K562 (cell line): ENCODE data around the gene NPB. TPM values are rescaled to one million over a fixed set of nuclear protein-coding genes. Genes with fewer than 3 reads are reported as not detected.
A peak's percentile ranks its signal among the peaks of the same experiment; 100 is the strongest.

ENCODE experiments used
- ATAC-seq: fragments of 200-7000 bp; cut with Tn5 transposase; 3 replicates; pipeline ENCODE4 v1.9.1; 2020; ENCODE audit warnings: moderate library complexity
- BruUV-seq: library from RNA; stranded (reverse); fragments of 400-500 nt; replicated peaks from 2 replicates; lab custom pipeline; 2021; lab: Mats Ljungman, UMichigan
- CTCF ChIA-PET: fragments of 300-600 bp; formaldehyde crosslinking; extraction: SDS; loops from one replicate; lab custom pipeline; 2021; ENCODE audit warnings: low intra/inter-chr PET ratio; lab: Yijun Ruan, JAX
- POLR2A ChIA-PET: fragments of 300-600, 350-650 bp; sonication (Branson Sonifier 250); formaldehyde crosslinking; extraction: SDS; loops from one replicate; lab custom pipeline; 2021; ENCODE audit warnings: antibody characterized with exemption, inconsistent platforms; lab: Yijun Ruan, JAX
- DNase-seq, 4 experiments: peaks; one replicate each; pipeline versions ENCODE4 v3.0.0 to v3.0.0-alpha.2; 2011 to 2018; ENCODE audit warnings: low spot score in 3 of 4, mixed read lengths in 3 of 4; ENCODE audit errors: extremely low read depth in 1 of 4
- FAIRE-seq: peaks from 2 replicates; lab custom pipeline; 2011; peaks lifted over from hg19 to GRCh38; lab: Jason Lieb, UNC
- H2AFZ ChIP-seq: 2 replicates; pipeline ENCODE4 v1.6.0; 2011; ENCODE audit warnings: low read depth, low read length, control low read depth, inconsistent platforms
- H3K27ac ChIP-seq: fragments of 200-600 bp; 3 replicates; pipeline ENCODE4 v1.8.0; 2011; ENCODE audit warnings: low read depth, mild to moderate bottlenecking, control low read depth, inconsistent platforms, low read length, moderate library complexity, mixed read lengths; ENCODE audit errors: extremely low read depth
- H3K27me3 ChIP-seq, 2 experiments: fragments of 300-600 bp in 1 of 2; 2 replicates in 1 of 2; 3 replicates in 1 of 2; pipeline versions ENCODE4 v1.6.0 to v1.8.0; 2011; ENCODE audit warnings: inconsistent platforms in 2 of 2, low read length in 2 of 2, mild to moderate bottlenecking in 1 of 2, mixed read lengths in 1 of 2, moderate library complexity in 1 of 2; ENCODE audit not compliant: control insufficient read depth in 2 of 2, insufficient read depth in 2 of 2
- H3K36me3 ChIP-seq: fragments of 300-600 bp; 3 replicates; pipeline ENCODE4 v1.8.0; 2011; ENCODE audit warnings: mild to moderate bottlenecking, low read length, inconsistent platforms; ENCODE audit not compliant: control insufficient read depth, insufficient read depth
- H3K4me1 ChIP-seq, 2 experiments: fragments of 200-600 bp in 1 of 2; replicated peaks in 1 of 2; 2 replicates in 1 of 2; 3 replicates in 1 of 2; pipeline versions ENCODE4 v1.5.1 to v1.8.0; 2011; ENCODE audit warnings: inconsistent platforms in 2 of 2, low read length in 2 of 2, mild to moderate bottlenecking in 1 of 2, mixed read lengths in 1 of 2, moderate library complexity in 1 of 2; ENCODE audit not compliant: control insufficient read depth in 2 of 2, insufficient read depth in 2 of 2
- H3K4me2 ChIP-seq: 2 replicates; pipeline ENCODE4 v1.6.1; 2011; ENCODE audit warnings: low read length, control low read depth, inconsistent platforms, mixed read lengths; ENCODE audit not compliant: insufficient read depth
- H3K4me3 ChIP-seq: fragments of 200-600 bp; sonication (generic), shearing (Covaris generic); 2 replicates; pipeline ENCODE4 v1.5.1; 2016; ENCODE audit warnings: control low read depth, inconsistent platforms
- H3K79me2 ChIP-seq: fragments of 200-600 bp; 3 replicates; pipeline ENCODE4 v1.8.0; 2011; ENCODE audit warnings: low read length, inconsistent platforms; ENCODE audit not compliant: control insufficient read depth, insufficient read depth
- H3K9ac ChIP-seq, 2 experiments: 2 replicates each; pipeline versions ENCODE4 v1.6.0 to v1.6.1; 2011; ENCODE audit warnings: low read depth in 2 of 2, low read length in 2 of 2, control low read depth in 1 of 2, inconsistent platforms in 1 of 2, mild to moderate bottlenecking in 1 of 2, mixed read lengths in 1 of 2; ENCODE audit not compliant: insufficient read depth in 1 of 2
- H3K9me1 ChIP-seq: one replicate; pipeline ENCODE4 v1.6.0; 2011; ENCODE audit warnings: inconsistent platforms, mild to moderate bottlenecking, low read length, moderate library complexity; ENCODE audit not compliant: control insufficient read depth, insufficient read depth
- H3K9me3 ChIP-seq: replicated peaks from 2 replicates; pipeline ENCODE4 v1.5.1; 2011; ENCODE audit warnings: low read depth, low read length, inconsistent platforms; ENCODE audit not compliant: control insufficient read depth, insufficient read depth
- H4K20me1 ChIP-seq: replicated peaks from 2 replicates; pipeline ENCODE4 v1.6.1; 2011; ENCODE audit warnings: low read length, inconsistent platforms, mixed read lengths; ENCODE audit not compliant: control insufficient read depth, insufficient read depth
- CBFA2T3 ChIP-seq: fragments of 450-650 bp; IDR thresholded peaks from 2 replicates; pipeline ENCODE4 v1.6.1; 2017
- CBFB ChIP-seq: sonication (generic); formaldehyde crosslinking; IDR thresholded peaks from 2 replicates; pipeline ENCODE4 v1.4.0; 2020; ENCODE audit warnings: mild to moderate bottlenecking, missing genetic modification reagents
- CCNT2 ChIP-seq: IDR thresholded peaks from 2 replicates; pipeline ENCODE4 v1.6.1; 2011; ENCODE audit warnings: borderline replicate concordance, low read depth, mild to moderate bottlenecking, moderate library complexity, mixed read lengths, low read length; ENCODE audit not compliant: insufficient read length; ENCODE audit errors: extremely low read depth
- CREB1 ChIP-seq, 2 experiments: sonication (generic) in 1 of 2; formaldehyde crosslinking in 1 of 2; IDR thresholded peaks; 2 replicates each; pipeline versions ENCODE4 v1.6.1 to v1.8.0; 2012 to 2022; ENCODE audit warnings: inconsistent platforms in 1 of 2, mild to moderate bottlenecking in 1 of 2, missing genetic modification reagents in 1 of 2, moderate library complexity in 1 of 2
- E2F4 ChIP-seq: sonication (generic); formaldehyde crosslinking; IDR thresholded peaks from 2 replicates; pipeline ENCODE4 v1.8.0; 2022; ENCODE audit warnings: mild to moderate bottlenecking, low read depth, missing genetic modification reagents
- FUS ChIP-seq: fragments of 200-400 bp; formaldehyde crosslinking; optimal IDR thresholded peaks from 2 replicates; pipeline ENCODE3; 2017; ENCODE audit warnings: low read depth, low read length
- HNRNPLL ChIP-seq: fragments of 200-400 bp; formaldehyde crosslinking; IDR thresholded peaks from 2 replicates; pipeline ENCODE4 v1.6.1; 2017; ENCODE audit warnings: low read length, low read depth, mild to moderate bottlenecking; ENCODE audit not compliant: poor library complexity, severe bottlenecking
- NCOR1 ChIP-seq: fragments of 450-650 bp; IDR thresholded peaks from 2 replicates; pipeline ENCODE4 v1.6.1; 2016; ENCODE audit warnings: mild to moderate bottlenecking, moderate library complexity
- NRF1 ChIP-seq, 2 experiments: fragments of 450-650 bp; IDR thresholded peaks in 1 of 2; conservative IDR thresholded peaks in 1 of 2; 2 replicates each; pipeline ENCODE4 v1.6.1; 2014; ENCODE audit warnings: mild to moderate bottlenecking in 2 of 2
- RNF219 ChIP-seq: fragments of 250-450 bp; sonication (Bioruptor Pico); IDR thresholded peaks from 2 replicates; pipeline ENCODE4 v1.5.0; 2022; ENCODE audit warnings: mild to moderate bottlenecking
- TAF15 ChIP-seq: fragments of 200-400 bp; formaldehyde crosslinking; IDR thresholded peaks from 2 replicates; pipeline ENCODE4 v1.6.1; 2017; ENCODE audit warnings: mild to moderate bottlenecking, low read depth, low read length, moderate library complexity
- THRAP3 ChIP-seq: fragments of 450-650 bp; IDR thresholded peaks from 2 replicates; pipeline ENCODE4 v1.6.1; 2016; ENCODE audit warnings: mild to moderate bottlenecking, inconsistent platforms, borderline replicate concordance
- ZBTB17 ChIP-seq: fragments of 450-650 bp; formaldehyde crosslinking; IDR thresholded peaks from 2 replicates; pipeline ENCODE4 v1.4.0; 2020; ENCODE audit warnings: mild to moderate bottlenecking
- ZFP91 ChIP-seq: sonication (generic); formaldehyde crosslinking; IDR thresholded peaks from 2 replicates; pipeline ENCODE4 v1.8.0; 2022; ENCODE audit warnings: mild to moderate bottlenecking, missing genetic modification reagents
- ZNF174 ChIP-seq: fragments of 250-450 bp; sonication (Bioruptor Pico); IDR thresholded peaks from 2 replicates; pipeline ENCODE4 v1.4.0; 2020; ENCODE audit warnings: mild to moderate bottlenecking
- ZNF77 ChIP-seq: fragments of 250-450 bp; sonication (Bioruptor Pico); IDR thresholded peaks from 2 replicates; pipeline ENCODE4 v1.5.0; 2020
- WGBS: fragments of 100-300 bp; shearing (Covaris generic); methylation state at CpG from one replicate; pipeline ENCODE4 v1.1.6; 2016; ENCODE audit warnings: low coverage, mixed read lengths; ENCODE audit not compliant: insufficient coverage; ENCODE audit errors: missing lambda C conversion rate; 5-methylcytosine and 5-hydroxymethylcytosine counted together
- in situ Hi-C: fragments of 300-500 bp; cut with MboI; formaldehyde crosslinking; loops from 4 replicates; pipeline ENCODE4 v1.15.0; 2018; ENCODE audit warnings: inconsistent platforms, mixed read lengths
- intact Hi-C: fragments of 100-400 bp; cut with micrococcal nuclease; formaldehyde crosslinking; loops from 2 replicates; pipeline ENCODE4 v1.14.2; 2022
- polyA plus RNA-seq, 8 experiments: library from polyadenylated mRNA; depleted of rRNA in 4 of 8; stranded (reverse) in 5 of 8; unstranded in 3 of 8; fragments of >200 nt; fragmentation: Nextera tagmentation in 2 of 8; fragmentation: Illumina TruSeq in 1 of 8; extraction: Ambion mirVana in 2 of 8; extraction: Trizol in 1 of 8; gene quantifications; 2 replicates each; pipeline versions ENCODE4 v1.2.1 to v1.2.3, GENCODE V29; 2011 to 2014; ENCODE audit warnings: inconsistent platforms in 1 of 8, missing spikeins in 1 of 8
- total RNA-seq, 7 experiments: library from RNA; depleted of rRNA in 6 of 7; stranded (reverse); fragments of >200 nt in 6 of 7; fragmentation: Illumina TruSeq in 2 of 7; extraction: Trizol in 2 of 7; gene quantifications; 2 replicates each; pipeline versions ENCODE4 v1.2.1 to v1.2.3, GENCODE V29; 2011 to 2021; ENCODE audit warnings: low replicate concordance in 1 of 7

NPB gene
- total and polyA plus RNA-seq, 9 of the 15 experiments (the other 6 are each of a cell fraction or from before 2014, with no cell fraction given) = 0.03 to 0.61 (median 0.14) TPM; not detected in 2

- BruUV-seq = no TSS peak
- Histone ChIP-seq H3K9me1 (no peaks in the 10 kb centered on the region), H3K4me3 (no peak overlapping the region), H2AFZ (no peak overlapping the region), H3K9me3 (no peaks in the 10 kb centered on the region), H3K9ac (peak overlapping the region; percentile 44 to 91; a peak in 3 of 4 replicates), H3K4me1 (peaks cover 35 to 84% of the 10 kb centered on the region in 2 experiments), H3K4me2 (no peak overlapping the region), H3K27ac (peak overlapping the region; percentile 93; the same call in 1 of the 3 replicates), H4K20me1 (peaks cover 41% of the 10 kb centered on the region), H3K36me3 (peaks cover 65% of the 10 kb centered on the region), H3K27me3 (no peaks in the 10 kb centered on the region), H3K79me2 (peaks cover 68% of the 10 kb centered on the region)
- FAIRE-seq (peak; percentile 48), ATAC-seq (peak; percentile 13), DNase-seq (peak in 1 of 4 experiments; percentile 68)
- CTCF ChIA-PET = no interaction called here
- POLR2A ChIA-PET = interaction anchor here (0.7 to 1.9 kb wide), 11 partner anchors 12 to 152 kb away, joined by 3 to 8 read pairs (median 3); no protein-coding TSS in a partner anchor
- intact Hi-C loops = no loop called here
- in situ Hi-C loops = no loop called here
- 48% methylated on average over 19 of the region's 23 CpGs for WGBS
- TF ChIP-seq NRF1 (conservative IDR thresholded peaks at IDR 0.05 in 1 of 2, IDR thresholded peaks at IDR 0.05 in 1 of 2) = 0 out of 4 replicates have a peak, but pooled peaks of 1 of the 2 experiments have one; percentile 2
- TF ChIP-seq ZNF174 (CRISPR knock-in tag) = no peak
- TF ChIP-seq HNRNPLL = no peak
- no peak for TF ChIP-seq CREB1 (IDR thresholded peaks at IDR 0.05)
- 0 out of 2 replicates have a peak, but pooled peaks have one; percentile 30 for TF ChIP-seq CREB1 (CRISPR knock-in tag; IDR thresholded peaks at IDR 0.05)
- TF ChIP-seq ZFP91 (CRISPR knock-in tag) = no peak
- no peak for TF ChIP-seq CBFA2T3
- TF ChIP-seq ZNF77 (CRISPR knock-in tag) = peak; percentile 56; the same call in 1 of the 2 replicates
- peak; percentile 87 for TF ChIP-seq CCNT2
- TF ChIP-seq ZBTB17 (CRISPR knock-in tag) = peak; percentile 59; the same call in 1 of the 2 replicates
- 0 out of 2 replicates have a peak, but pooled peaks have one; percentile 10 for TF ChIP-seq CBFB (CRISPR knock-in tag)
- TF ChIP-seq E2F4 (CRISPR knock-in tag) = no peak
- 0 out of 2 replicates have a peak, but pooled peaks have one; percentile 7 for TF ChIP-seq THRAP3
- TF ChIP-seq NCOR1 = peak; percentile 30
- TF ChIP-seq FUS = peak; percentile 45
- TF ChIP-seq TAF15 = peak; percentile 88
- TF ChIP-seq RNF219 = peak; percentile 43; the same call in 1 of the 2 replicates
Measured at GRCh38 chr17:81867170-81867990, 34.7 kb upstream of the NPB start.
